Omental fat pad (tissue), 4 donors: ENCODE data around the gene PPM1G. TPM values are rescaled to one million over a fixed set of nuclear protein-coding genes. Genes with fewer than 3 reads are reported as not detected.

Experiments used
- ATAC-seq: fragments of 150-250 bp; one replicate; pipeline ENCODE4 v1.9.1; 2016; ENCODE audit warnings: mild to moderate bottlenecking, moderate library complexity; ENCODE audit not compliant: low FRiP score
- DNase-seq: peaks from one replicate; pipeline ENCODE4 v3.0.0-alpha.2; 2019; ENCODE audit warnings: low spot score
- CTCF ChIP-seq, 3 donors: fragments of 450-650 bp; IDR thresholded peaks; one replicate each; pipeline ENCODE4 v1.5.1; 2016 to 2017; ENCODE audit warnings: antibody characterized with exemption in 3 of 3, mild to moderate bottlenecking in 3 of 3, moderate library complexity in 2 of 3
- total RNA-seq, 4 donors: library from RNA; depleted of rRNA; stranded (reverse); fragments of >200 nt; gene quantifications; one replicate each; pipeline ENCODE4 v1.1.0, GENCODE V29; 2016

The PPM1G gene
- total RNA-seq, 4 donors from 2014 or later = 44.6 to 71.9 (median 60.4) TPM

GRCh38 chr2:27347641-27348040 lies 61.8 kb downstream of the PPM1G start:
- ATAC-seq (peak; percentile 76), DNase-seq (no peak)
- no peak for TF ChIP-seq CTCF (IDR thresholded peaks at IDR 0.05)

- no peak for ATAC-seq
- no peak for DNase-seq
- no peak for TF ChIP-seq CTCF (IDR thresholded peaks at IDR 0.05)
Measured at GRCh38 chr2:27336173-27336572, 73.2 kb downstream of the PPM1G start.

DNA sequence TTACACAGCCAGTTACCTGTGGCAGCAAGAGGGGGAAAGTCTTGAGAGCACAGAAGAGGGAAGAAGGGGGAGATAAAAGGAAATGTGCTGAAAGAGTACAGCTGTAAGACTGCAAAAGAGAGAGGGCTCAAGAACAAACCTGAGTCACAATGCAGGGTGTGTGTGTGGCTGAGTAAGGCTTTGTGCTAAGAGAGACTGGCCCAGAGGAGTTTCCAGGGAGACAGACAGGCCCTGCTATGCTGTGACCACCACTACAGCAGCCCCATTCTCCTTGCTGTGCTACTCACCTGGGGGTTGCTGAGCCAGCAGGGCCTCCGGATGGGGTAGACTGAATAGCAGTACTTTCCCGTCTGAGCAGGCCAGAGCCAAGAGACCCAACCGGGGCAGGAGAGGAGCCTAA lies 74.1 kb downstream of the PPM1G start:
- DNase-seq (no peak), ATAC-seq (no peak)
- no peak for TF ChIP-seq CTCF (IDR thresholded peaks at IDR 0.05)

Other genes starting within 250 kb of the PPM1G start
- 100 to 1,000 TPM; 114 to 197 (median 157) TPM for gene ATRAID, start 197.6 kb downstream of the PPM1G start, total RNA-seq
- gene SLC5A6, start 197.3 kb downstream of the PPM1G start, total RNA-seq = 100 to 1,000 TPM in 1 of 4 donors, 10 to 100 TPM in 3; 37.4 to 106 (median 83.6) TPM
- gene CAD, start 192.2 kb downstream of the PPM1G start, total RNA-seq = 10 to 100 TPM; 14.6 to 29.3 (median 24.7) TPM
- gene SLC30A3, start 146.5 kb downstream of the PPM1G start, total RNA-seq = not detected
- under 1 TPM in 1 of 4 donors, not detected in 3; 0.79 TPM for gene DNAJC5G, start 134.2 kb downstream of the PPM1G start, total RNA-seq
- gene TRIM54, start 127.2 kb downstream of the PPM1G start, total RNA-seq = 1 to 10 TPM in 1 of 4 donors, not detected in 3; 2.5 TPM
- gene UCN, start 101.1 kb downstream of the PPM1G start, total RNA-seq = 1 to 10 TPM; 1.4 to 4.9 (median 2.3) TPM
- 10 to 100 TPM; 63.0 to 97.8 (median 77.2) TPM for gene MPV17, start 86.5 kb downstream of the PPM1G start, total RNA-seq
- gene GTF3C2, start 52.8 kb downstream of the PPM1G start, total RNA-seq = 10 to 100 TPM; 24.8 to 76.1 (median 34.8) TPM
- 10 to 100 TPM; 33.4 to 53.0 (median 42.5) TPM for gene EIF2B4, start 39.3 kb downstream of the PPM1G start, total RNA-seq
- 100 to 1,000 TPM in 3 of 4 donors, 10 to 100 TPM in 1; 92.6 to 116 (median 105) TPM for gene SNX17, start 39.0 kb downstream of the PPM1G start, total RNA-seq
- 10 to 100 TPM in 2 of 4 donors, 1 to 10 TPM in 2; 8.2 to 17.2 (median 11.1) TPM for gene ZNF513, start 28.9 kb downstream of the PPM1G start, total RNA-seq
- gene NRBP1, start 19.0 kb upstream of the PPM1G start, total RNA-seq = 10 to 100 TPM; 65.6 to 75.5 (median 71.8) TPM
- 1 to 10 TPM in 2 of 4 donors, under 1 TPM in 1, not detected in 1; 0.75 to 1.8 (median 1.3) TPM for gene KRTCAP3, start 32.8 kb upstream of the PPM1G start, total RNA-seq
- gene IFT172, start 80.2 kb upstream of the PPM1G start, total RNA-seq = 10 to 100 TPM; 13.6 to 40.5 (median 32.4) TPM
- 10 to 100 TPM; 24.0 to 82.0 (median 52.2) TPM for gene FNDC4, start 85.6 kb upstream of the PPM1G start, total RNA-seq
- gene GCKR, start 87.2 kb upstream of the PPM1G start, total RNA-seq = 1 to 10 TPM in 3 of 4 donors, under 1 TPM in 1; 0.56 to 1.7 (median 1.4) TPM
- 10 to 100 TPM; 15.6 to 74.2 (median 20.2) TPM for gene ZNF512, start 173.5 kb upstream of the PPM1G start, total RNA-seq
- gene CCDC121, start 219.4 kb upstream of the PPM1G start, total RNA-seq = 1 to 10 TPM; 1.2 to 8.0 (median 3.2) TPM
- gene GPN1, start 219.5 kb upstream of the PPM1G start, total RNA-seq = 10 to 100 TPM; 21.0 to 32.5 (median 24.9) TPM